RWPE2 (cell line): ENCODE data around the gene SPHKAP.

Experiments used
- ATAC-seq: fragments of 200-7000 bp; cut with Tn5 transposase; 3 replicates; pipeline ENCODE4 v1.9.1; 2021; ENCODE audit warnings: low read depth
- DNase-seq: peaks from one replicate; pipeline ENCODE4 v3.0.0-alpha.2; 2020; ENCODE audit warnings: low spot score
- H3K27ac ChIP-seq: fragments of 450-650 bp; 2 replicates; pipeline ENCODE4 v1.5.1; 2017; ENCODE audit warnings: mild to moderate bottlenecking; ENCODE audit not compliant: poor library complexity, severe bottlenecking
- H3K27me3 ChIP-seq: fragments of 250-450 bp; sonication (Bioruptor Pico); 2 replicates; pipeline ENCODE4 v1.5.1; 2021; ENCODE audit warnings: mild to moderate bottlenecking, moderate library complexity; ENCODE audit not compliant: insufficient read depth, poor library complexity, severe bottlenecking
- H3K36me3 ChIP-seq: fragments of 250-450 bp; sonication (Bioruptor Pico); 2 replicates; pipeline ENCODE4 v1.5.1; 2020; ENCODE audit warnings: low read depth, mild to moderate bottlenecking, moderate library complexity
- H3K4me1 ChIP-seq: fragments of 250-450 bp; sonication (Bioruptor Pico); 2 replicates; pipeline ENCODE4 v1.5.1; 2021; ENCODE audit warnings: mild to moderate bottlenecking, moderate library complexity; ENCODE audit not compliant: insufficient read depth, poor library complexity, severe bottlenecking
- H3K4me3 ChIP-seq: fragments of 250-450 bp; sonication (Bioruptor Pico); 2 replicates; pipeline ENCODE4 v1.5.1; 2021; ENCODE audit warnings: mild to moderate bottlenecking, moderate library complexity; ENCODE audit not compliant: severe bottlenecking
- H3K9me3 ChIP-seq: fragments of 250-450 bp; sonication (Bioruptor Pico); 2 replicates; pipeline ENCODE4 v1.5.1; 2021; ENCODE audit warnings: mild to moderate bottlenecking, moderate library complexity; ENCODE audit not compliant: severe bottlenecking
- CTCF ChIP-seq: fragments of 450-650 bp; IDR thresholded peaks from one replicate; pipeline ENCODE4 v1.5.1; 2017; ENCODE audit warnings: mild to moderate bottlenecking, moderate library complexity; ENCODE audit not compliant: poor library complexity, severe bottlenecking

The SPHKAP gene

DNA sequence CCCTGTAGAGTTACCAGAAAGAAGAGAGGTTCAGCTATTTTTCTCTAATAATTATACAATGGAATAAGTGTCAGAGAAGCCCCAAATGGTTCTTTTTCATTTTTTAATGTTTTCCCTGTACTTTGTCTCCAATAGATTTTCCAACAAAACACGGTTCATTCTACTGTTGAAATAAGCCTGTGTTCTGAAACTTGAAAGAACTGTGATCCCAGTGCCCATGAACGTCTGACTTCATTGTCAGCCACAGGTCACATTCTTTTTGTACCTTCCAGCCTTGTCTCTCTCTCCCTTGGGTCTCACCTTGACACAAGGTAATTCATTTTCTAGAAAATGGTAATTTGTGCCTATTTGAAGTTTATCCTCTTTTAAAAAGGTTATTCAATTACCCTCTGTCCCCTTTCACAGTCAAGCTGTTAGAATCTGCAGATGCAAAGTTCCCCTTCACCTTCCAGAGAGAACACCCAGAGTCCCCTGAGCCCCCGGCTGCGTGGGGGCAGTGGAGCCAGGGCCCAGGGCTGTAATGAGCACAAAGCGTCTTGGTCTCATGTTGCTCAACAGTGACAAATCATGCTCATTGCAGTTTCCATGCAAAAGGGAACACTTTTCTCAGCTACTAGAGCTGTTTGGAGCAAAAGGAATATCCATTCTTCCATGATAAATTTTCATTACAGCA lies 115.2 kb downstream of the SPHKAP start:
- ATAC-seq (no peak), DNase-seq (no peak)
- no peaks in the 10 kb centered on the region for H3K9me3 ChIP-seq
- no peaks in the 10 kb centered on the region for H3K4me1 ChIP-seq
- no peak overlapping the region for H3K4me3 ChIP-seq
- H3K27ac ChIP-seq = no peak overlapping the region
- H3K36me3 ChIP-seq = no peaks in the 10 kb centered on the region
- H3K27me3 ChIP-seq = peaks cover 6% of the 10 kb centered on the region
- TF ChIP-seq CTCF = no peak

DNA sequence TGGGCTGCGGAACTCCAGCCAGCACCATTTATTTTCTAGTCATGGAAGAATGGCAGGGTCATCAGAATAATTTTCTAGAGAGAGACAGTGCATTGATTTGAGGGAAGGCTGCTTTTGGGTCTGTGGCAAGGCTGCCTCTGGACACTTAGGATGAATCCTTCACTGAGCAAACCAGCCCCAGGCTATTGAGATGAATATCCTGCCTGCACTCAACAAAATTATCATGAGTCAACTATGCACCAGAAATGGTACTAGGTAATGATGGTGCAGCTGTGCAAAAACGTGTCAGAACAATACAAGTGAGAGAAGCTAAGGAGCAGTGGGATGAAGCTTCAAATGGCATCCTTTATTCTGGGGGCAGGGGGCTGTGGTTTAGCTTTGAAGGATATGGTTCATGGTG lies 115.8 kb downstream of the SPHKAP start:
- Histone ChIP-seq H3K4me1 (no peaks in the 10 kb centered on the region), H3K9me3 (no peaks in the 10 kb centered on the region), H3K27me3 (peaks cover 6% of the 10 kb centered on the region), H3K36me3 (no peaks in the 10 kb centered on the region), H3K4me3 (no peak overlapping the region), H3K27ac (no peak overlapping the region)
- TF ChIP-seq CTCF = no peak
- DNase-seq (no peak), ATAC-seq (peak; percentile 68; the same call in 2 of the 3 replicates)

GRCh38 chr2:228064796-228065315 lies 116.6 kb downstream of the SPHKAP start:
- Histone ChIP-seq H3K36me3 (no peaks in the 10 kb centered on the region), H3K4me1 (no peaks in the 10 kb centered on the region), H3K4me3 (no peak overlapping the region), H3K9me3 (no peaks in the 10 kb centered on the region), H3K27ac (no peak overlapping the region), H3K27me3 (peaks cover 8% of the 10 kb centered on the region)
- no peak for TF ChIP-seq CTCF
- ATAC-seq (no peak), DNase-seq (no peak)

DNA sequence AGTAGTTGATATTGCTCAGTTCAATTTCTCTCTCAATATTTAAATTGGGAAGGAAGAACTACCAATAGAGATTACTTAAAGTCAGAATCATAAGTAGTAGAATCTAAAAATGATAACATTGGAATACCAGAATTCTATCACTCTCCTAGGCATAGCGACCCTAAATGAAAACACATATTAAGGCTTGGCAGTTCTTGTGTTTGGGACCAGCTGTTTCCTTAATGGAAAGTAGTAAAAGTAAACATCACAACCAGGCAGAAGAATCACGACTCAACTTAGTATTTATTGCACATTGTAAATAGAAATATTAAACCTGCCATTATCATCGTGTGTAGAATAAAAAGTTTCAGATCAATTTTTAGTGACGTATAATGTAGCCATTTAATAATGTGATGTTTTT lies 117.5 kb downstream of the SPHKAP start:
- no peak overlapping the region for H3K27ac ChIP-seq
- DNase-seq = no peak
- H3K9me3 ChIP-seq = no peaks in the 10 kb centered on the region
- peaks cover 16% of the 10 kb centered on the region for H3K27me3 ChIP-seq
- no peaks in the 10 kb centered on the region for H3K36me3 ChIP-seq
- H3K4me1 ChIP-seq = no peaks in the 10 kb centered on the region
- no peak overlapping the region for H3K4me3 ChIP-seq
- no peak for ATAC-seq
- TF ChIP-seq CTCF = no peak

GRCh38 chr2:228063558-228063957 lies 117.9 kb downstream of the SPHKAP start:
- H3K27ac ChIP-seq = no peak overlapping the region
- DNase-seq (no peak), ATAC-seq (no peak)
- H3K4me1 ChIP-seq = no peaks in the 10 kb centered on the region
- H3K36me3 ChIP-seq = no peaks in the 10 kb centered on the region
- no peak overlapping the region for H3K4me3 ChIP-seq
- H3K9me3 ChIP-seq = no peaks in the 10 kb centered on the region
- peaks cover 16% of the 10 kb centered on the region for H3K27me3 ChIP-seq
- no peak for TF ChIP-seq CTCF
